H1 (cell line): Measurements from ENCODE around the gene TXK. TPM values are rescaled to one million over a fixed set of nuclear protein-coding genes. Genes with fewer than 3 reads are reported as not detected.

Experiments
- CTCF ChIA-PET: fragments of 300-600 bp; sonication (Branson Sonifier 250); formaldehyde crosslinking; loops from one replicate; lab custom pipeline; 2021; ENCODE audit not compliant: partially characterized antibody; lab: Charles Lee
- POLR2A ChIA-PET: fragments of 300-600 bp; sonication (Branson Sonifier 250); formaldehyde crosslinking; loops from one replicate; lab custom pipeline; 2021; ENCODE audit warnings: inconsistent platforms; ENCODE audit not compliant: partially characterized antibody; lab: Charles Lee
- DNase-seq, 2 experiments: peaks; one replicate each; pipeline versions ENCODE4 v3.0.0 to v3.0.0-alpha.2; 2010 to 2022; ENCODE audit warnings: low spot score in 2 of 2, low read depth in 1 of 2, mixed read lengths in 1 of 2
- FAIRE-seq: peaks from 2 replicates; lab custom pipeline; 2011; peaks lifted over from hg19 to GRCh38; lab: Jason Lieb, UNC
- H2AFZ ChIP-seq: 2 replicates; pipeline ENCODE4 v1.8.1; 2012; ENCODE audit warnings: low read length, inconsistent platforms
- H2AK5ac ChIP-seq: 2 replicates; pipeline ENCODE4 v1.6.1; 2013; ENCODE audit warnings: low read depth, low read length
- H2BK120ac ChIP-seq: replicated peaks from 2 replicates; pipeline ENCODE3; 2013; ENCODE audit warnings: low read depth, low read length, inconsistent platforms
- H2BK12ac ChIP-seq: 2 replicates; pipeline ENCODE4 v1.6.1; 2013; ENCODE audit warnings: low read depth, low read length
- H2BK15ac ChIP-seq: 2 replicates; pipeline ENCODE4 v1.6.1; 2013; ENCODE audit warnings: low read length
- H2BK20ac ChIP-seq: 2 replicates; pipeline ENCODE4 v1.6.1; 2013; ENCODE audit warnings: low read length
- H2BK5ac ChIP-seq: 2 replicates; pipeline ENCODE4 v1.6.1; 2013; ENCODE audit warnings: low read depth, low read length
- H3K14ac ChIP-seq: 2 replicates; pipeline ENCODE4 v1.6.1; 2013; ENCODE audit warnings: inconsistent platforms; ENCODE audit not compliant: insufficient read length
- H3K18ac ChIP-seq: 2 replicates; pipeline ENCODE4 v1.6.1; 2013; ENCODE audit warnings: low read length; ENCODE audit errors: extremely low read depth
- H3K23ac ChIP-seq: 2 replicates; pipeline ENCODE4 v1.6.1; 2013; ENCODE audit warnings: inconsistent platforms; ENCODE audit not compliant: insufficient read length
- H3K23me2 ChIP-seq: 2 replicates; pipeline ENCODE4 v1.6.1; 2013; ENCODE audit warnings: low read depth, low read length
- H3K27ac ChIP-seq: 2 replicates; pipeline ENCODE4 v1.6.1; 2011; ENCODE audit warnings: low read depth, low read length, inconsistent platforms
- H3K27me3 ChIP-seq, 4 experiments: replicated peaks in 1 of 4; 1 replicate in 1 of 4; 2 replicates in 3 of 4; pipeline versions ENCODE4 v1.6.1 to v1.8.1; 2011 to 2013; ENCODE audit warnings: low read length in 3 of 4, mild to moderate bottlenecking in 3 of 4, inconsistent platforms in 2 of 4, mixed read lengths in 2 of 4, moderate library complexity in 1 of 4; ENCODE audit not compliant: control insufficient read depth in 3 of 4, insufficient read depth in 3 of 4; ENCODE audit errors: extremely low read depth in 1 of 4
- H3K36me3 ChIP-seq, 4 experiments: 2 replicates each; pipeline versions ENCODE4 v1.6.1 to v1.8.1; 2011 to 2013; ENCODE audit warnings: mild to moderate bottlenecking in 4 of 4, low read length in 3 of 4, moderate library complexity in 2 of 4, control low read depth in 1 of 4, inconsistent platforms in 1 of 4; ENCODE audit not compliant: insufficient read depth in 4 of 4, control insufficient read depth in 2 of 4
- H3K4ac ChIP-seq: replicated peaks from 2 replicates; pipeline ENCODE3; 2013; ENCODE audit warnings: low read length, low read depth, mixed read lengths, inconsistent platforms; ENCODE audit not compliant: insufficient read length
- H3K4me1 ChIP-seq, 4 experiments: replicated peaks in 1 of 4; 1 replicate in 1 of 4; 2 replicates in 3 of 4; pipeline versions ENCODE4 v1.6.1 to v1.8.1; 2011 to 2013; ENCODE audit warnings: low read length in 3 of 4, inconsistent platforms in 2 of 4, mixed read lengths in 1 of 4; ENCODE audit not compliant: insufficient read depth in 4 of 4, control insufficient read depth in 3 of 4
- H3K4me2 ChIP-seq, 2 experiments: 2 replicates each; pipeline versions ENCODE4 v1.6.1 to v1.8.1; 2011 to 2013; ENCODE audit warnings: low read depth in 2 of 2, low read length in 2 of 2, control low read depth in 1 of 2, inconsistent platforms in 1 of 2, mild to moderate bottlenecking in 1 of 2; ENCODE audit not compliant: insufficient read depth in 1 of 2
- H3K4me3 ChIP-seq, 4 experiments: fragments of 200-600, 300-600 bp in 1 of 4; sonication (generic), shearing (Covaris generic), sonication (Bioruptor Twin) in 1 of 4; 2 replicates each; pipeline versions ENCODE4 v1.5.1 to v1.8.1; 2011 to 2016; ENCODE audit warnings: low read length in 4 of 4, low read depth in 3 of 4, control low read depth in 2 of 4, inconsistent platforms in 2 of 4, mild to moderate bottlenecking in 2 of 4, mixed read lengths in 1 of 4, moderate library complexity in 1 of 4; ENCODE audit not compliant: insufficient read depth in 2 of 4; ENCODE audit errors: extremely low read depth in 1 of 4
- H3K56ac ChIP-seq: replicated peaks from 2 replicates; pipeline ENCODE3; 2013; ENCODE audit warnings: low read depth, mild to moderate bottlenecking, mixed read lengths, low read length, inconsistent platforms; ENCODE audit not compliant: insufficient read length
- H3K79me1 ChIP-seq: 2 replicates; pipeline ENCODE4 v1.6.1; 2013; ENCODE audit warnings: low read depth, low read length, control low read depth
- H3K79me2 ChIP-seq, 2 experiments: 2 replicates each; pipeline versions ENCODE4 v1.6.1 to v1.8.1; 2012 to 2013; ENCODE audit warnings: low read length in 2 of 2, mild to moderate bottlenecking in 2 of 2, inconsistent platforms in 1 of 2; ENCODE audit not compliant: insufficient read depth in 2 of 2, control insufficient read depth in 1 of 2
- H3K9ac ChIP-seq, 4 experiments: replicated peaks in 1 of 4; 1 replicate in 1 of 4; 2 replicates in 3 of 4; pipeline versions ENCODE4 v1.6.1 to v1.8.1; 2011 to 2013; ENCODE audit warnings: low read depth in 3 of 4, low read length in 3 of 4, control low read depth in 2 of 4, mild to moderate bottlenecking in 2 of 4, moderate library complexity in 2 of 4, inconsistent platforms in 1 of 4; ENCODE audit errors: extremely low read depth in 1 of 4
- H3K9me3 ChIP-seq, 2 experiments: 2 replicates each; pipeline versions ENCODE4 v1.6.1 to v1.8.1; 2012 to 2013; ENCODE audit warnings: mild to moderate bottlenecking in 2 of 2, moderate library complexity in 2 of 2, control low read depth in 1 of 2, inconsistent platforms in 1 of 2, low read depth in 1 of 2, low read length in 1 of 2, mixed read lengths in 1 of 2; ENCODE audit not compliant: insufficient read depth in 2 of 2
- H4K20me1 ChIP-seq, 2 experiments: replicated peaks in 1 of 2; 2 replicates each; pipeline versions ENCODE3 to v1.8.1; 2011 to 2013; ENCODE audit warnings: inconsistent platforms in 2 of 2, low read length in 2 of 2, mild to moderate bottlenecking in 1 of 2; ENCODE audit not compliant: insufficient read depth in 2 of 2, control insufficient read depth in 1 of 2
- H4K5ac ChIP-seq: 2 replicates; pipeline ENCODE4 v1.6.1; 2013; ENCODE audit warnings: low read length, low read depth, mixed read lengths, inconsistent platforms; ENCODE audit not compliant: insufficient read length
- H4K8ac ChIP-seq: 2 replicates; pipeline ENCODE4 v1.8.0; 2013; ENCODE audit warnings: mild to moderate bottlenecking, moderate library complexity, low read length, inconsistent platforms; ENCODE audit not compliant: insufficient read depth; ENCODE audit errors: extremely low read depth
- H4K91ac ChIP-seq: replicated peaks from 2 replicates; pipeline ENCODE3; 2013; ENCODE audit warnings: low read length, mixed read lengths, inconsistent platforms; ENCODE audit not compliant: insufficient read length
- BACH1 ChIP-seq: IDR thresholded peaks from 2 replicates; pipeline ENCODE4 v1.6.1; 2012; ENCODE audit warnings: low read length, improper control_type of control experiment
- BCL11A ChIP-seq, 2 experiments: IDR thresholded peaks; one replicate each; pipeline ENCODE4 v1.6.1; 2011; ENCODE audit warnings: low read depth in 2 of 2, low read length in 2 of 2, mild to moderate bottlenecking in 2 of 2
- EZH2 ChIP-seq: fragments of 200-600 bp; sonication (generic); IDR thresholded peaks from 2 replicates; pipeline ENCODE4 v1.7.1; 2012; ENCODE audit warnings: low read depth, mild to moderate bottlenecking, moderate library complexity, low read length, inconsistent platforms; ENCODE audit not compliant: severe bottlenecking
- TAF1 ChIP-seq: IDR thresholded peaks from 2 replicates; pipeline ENCODE4 v1.6.1; 2011; ENCODE audit warnings: mild to moderate bottlenecking, low read depth, low read length
- YY1 ChIP-seq: IDR thresholded peaks from 2 replicates; pipeline ENCODE4 v1.6.1; 2011; ENCODE audit warnings: low read depth, mild to moderate bottlenecking, low read length
- WGBS, 2 experiments: shearing (Covaris generic) in 1 of 2; methylation state at CpG; one replicate each; pipeline versions ENCODE4 v1.1.6 to v1.1.7; 2013 to 2015; ENCODE audit warnings: low lambda C conversion rate in 2 of 2, mixed read lengths in 2 of 2, inconsistent platforms in 1 of 2, low coverage in 1 of 2, missing lambda C conversion rate in 1 of 2; ENCODE audit not compliant: insufficient replicate concordance in 2 of 2, insufficient coverage in 1 of 2, insufficient read length in 1 of 2; ENCODE audit errors: extremely low coverage in 1 of 2, missing lambda C conversion rate in 1 of 2; 5-methylcytosine and 5-hydroxymethylcytosine counted together
- polyA plus RNA-seq, 7 experiments: library from polyadenylated mRNA; depleted of rRNA in 3 of 7; stranded (reverse) in 5 of 7; unstranded in 2 of 7; fragments of >200 nt in 5 of 7; fragments of 200-250 nt in 2 of 7; gene quantifications; 1 replicate in 5 of 7; 2 replicates in 1 of 7; 4 replicates in 1 of 7; pipeline versions ENCODE4 v1.2.1 to v1.2.3, GENCODE V29; 2011 to 2013; ENCODE audit warnings: missing spikeins in 2 of 7, mixed read lengths in 2 of 7
- total RNA-seq: library from RNA; stranded (reverse); fragmentation: NEBNext Ultra II Directional; extraction: Animal tissue kit (Norgen Biotek cat#: 25700); gene quantifications from 2 replicates; pipeline ENCODE4 v1.2.1, GENCODE V29; 2021

TXK gene
- total and polyA plus RNA-seq, 2 of the 8 experiments (the other 6 are each of a cell fraction or from before 2014, with no cell fraction given): not detected

DNA sequence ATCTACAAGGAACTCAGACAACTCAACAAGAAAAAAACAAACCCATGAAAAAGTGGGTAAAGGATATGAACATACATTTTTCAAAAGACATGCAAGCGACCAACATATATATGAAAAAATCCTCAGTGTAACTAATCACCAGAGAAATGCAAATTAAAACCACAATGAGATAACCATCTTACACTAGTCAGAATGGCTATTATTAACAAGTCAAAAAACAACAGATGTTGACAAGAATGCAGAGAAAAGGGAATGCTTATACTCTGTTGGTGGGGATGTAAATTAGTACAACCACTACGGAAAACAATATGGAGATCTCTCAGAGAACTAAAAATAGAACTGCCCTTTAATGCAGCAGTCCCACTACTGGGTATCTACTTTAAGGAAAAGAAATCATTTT is 105.4 kb downstream of the TXK start:
- Histone ChIP-seq H3K4me2 (peak overlapping the region; percentile 24 to 45; a peak in 1 of 4 replicates), H4K20me1 (no peaks in the 10 kb centered on the region), H2AK5ac (no peak overlapping the region), H3K36me3 (no peaks in the 10 kb centered on the region; a peak in 1 of 8 replicates), H3K79me1 (no peaks in the 10 kb centered on the region), H3K9ac (no peak overlapping the region), H3K14ac (no peak overlapping the region), H3K27ac (no peak overlapping the region), H3K4me1 (peaks cover 0 to 11% (median 0%) of the 10 kb centered on the region in 4 experiments; a peak in 4 of 7 replicates), H2BK120ac (no peak overlapping the region), H2BK12ac (no peak overlapping the region), H2BK5ac (no peak overlapping the region), H3K4me3 (peak overlapping the region in 1 of 4 experiments; percentile 13; a peak in 1 of 8 replicates), H3K18ac (no peak overlapping the region), H4K8ac (no peak overlapping the region), H3K27me3 (no peaks in the 10 kb centered on the region), H3K9me3 (no peaks in the 10 kb centered on the region), H4K5ac (no peak overlapping the region), H2BK20ac (no peak overlapping the region), H3K79me2 (no peaks in the 10 kb centered on the region), H4K91ac (no peak overlapping the region), H2AFZ (no peak overlapping the region), H2BK15ac (no peak overlapping the region), H3K4ac (no peak overlapping the region), H3K23me2 (no peaks in the 10 kb centered on the region), H3K23ac (no peak overlapping the region), H3K56ac (no peak overlapping the region)
- ChIA-PET POLR2A (no interaction called here), CTCF (interaction anchor here (1.0 kb wide), 1 partner anchor 59 kb away, joined by 3 read pairs; no protein-coding TSS in a partner anchor)
- WGBS, 2 experiments: 15% methylated on average over 2 of the region's 2 CpGs; no CpG with 5 or more reads in 1 of the 2 experiments
- DNase-seq (no peak), FAIRE-seq (no peak)
- TF ChIP-seq TAF1: no peak
- no peak for TF ChIP-seq EZH2
- TF ChIP-seq YY1: no peak
- no peak for TF ChIP-seq BCL11A (IDR thresholded peaks at IDR 0.05; ENCODE audit: low read depth in 2 of 2, low read length in 2 of 2)
- TF ChIP-seq BACH1: no peak
